AG09319 (cell line): ENCODE data around the gene LGALS3BP.

ENCODE experiments used
- DNase-seq: peaks from one replicate; pipeline ENCODE4 v3.0.0-alpha.2; 2010; ENCODE audit warnings: low read depth; ENCODE audit errors: extremely low read depth
- CTCF ChIP-seq: IDR thresholded peaks from 2 replicates; pipeline ENCODE4 v1.5.1; 2011; ENCODE audit warnings: low read depth, mild to moderate bottlenecking, inconsistent platforms, low read length, moderate library complexity

Gene LGALS3BP

DNA sequence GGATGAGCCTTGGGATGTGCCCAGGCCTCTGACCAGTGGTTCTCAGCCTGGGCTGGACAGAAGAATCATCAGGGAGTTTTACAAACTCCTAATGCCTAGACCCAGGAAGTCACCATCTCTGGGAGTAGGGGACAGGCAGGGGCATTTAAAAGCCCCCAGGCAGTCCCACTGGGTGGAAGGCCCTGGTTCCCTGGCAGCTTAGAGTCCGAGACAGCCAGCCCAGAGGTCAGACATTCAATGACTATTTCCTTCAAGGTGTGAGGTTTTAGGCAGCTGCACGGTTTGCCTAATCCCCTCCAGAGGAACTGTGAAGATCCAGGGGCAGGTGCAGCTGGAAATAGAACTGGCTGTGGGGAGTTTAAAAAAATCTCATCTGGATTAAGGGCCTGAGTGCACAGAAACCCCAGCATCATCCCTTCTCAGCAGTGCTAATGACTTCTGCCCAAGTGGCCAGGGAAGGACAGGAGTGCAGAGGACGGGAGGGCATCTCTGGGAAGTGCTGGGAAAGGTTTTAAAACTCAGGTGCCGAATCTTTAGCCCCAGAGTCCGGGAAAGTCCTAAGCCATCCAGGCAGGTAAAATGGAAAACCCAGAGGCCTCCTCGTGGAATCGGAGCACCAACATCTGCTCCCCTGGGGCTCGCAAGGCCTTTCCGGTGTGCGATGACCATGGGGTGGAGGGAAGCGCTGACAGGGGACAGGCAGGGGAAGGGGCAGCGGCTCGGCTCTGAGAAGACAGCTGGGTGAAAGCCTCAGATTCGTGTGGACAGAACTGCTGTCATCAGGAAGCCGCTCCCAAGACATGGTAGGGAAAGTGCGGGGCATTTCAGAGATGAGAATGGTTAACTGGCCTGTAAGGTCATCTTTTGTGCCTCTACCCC is 1.5 kb upstream of the LGALS3BP start:
- DNase-seq: no peak
- TF ChIP-seq CTCF: no peak

DNA sequence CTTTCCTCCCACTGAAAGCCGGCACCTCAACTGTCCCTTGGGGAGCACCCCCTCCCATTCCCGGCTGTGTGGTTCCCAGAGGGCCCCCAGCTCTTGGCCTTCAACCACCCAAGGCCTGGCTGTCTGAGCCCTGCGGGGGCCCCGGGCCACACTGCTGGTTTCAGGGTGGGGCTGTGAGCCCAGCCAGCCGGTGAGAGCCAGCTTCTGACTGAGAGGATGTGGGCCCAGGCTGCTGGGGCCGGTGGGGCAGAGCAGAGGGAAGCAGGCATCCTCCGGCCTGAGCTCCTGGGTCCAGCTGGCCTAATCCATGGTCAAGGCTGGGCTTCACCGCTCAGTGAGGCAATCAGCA is 875 bp upstream of the LGALS3BP start:
- no peak for DNase-seq
- TF ChIP-seq CTCF: no peak

- TF ChIP-seq CTCF: no peak
- DNase-seq: no peak
Measured at GRCh38 chr17:78977997-78978973, 1.4 kb downstream of the LGALS3BP start.

DNA sequence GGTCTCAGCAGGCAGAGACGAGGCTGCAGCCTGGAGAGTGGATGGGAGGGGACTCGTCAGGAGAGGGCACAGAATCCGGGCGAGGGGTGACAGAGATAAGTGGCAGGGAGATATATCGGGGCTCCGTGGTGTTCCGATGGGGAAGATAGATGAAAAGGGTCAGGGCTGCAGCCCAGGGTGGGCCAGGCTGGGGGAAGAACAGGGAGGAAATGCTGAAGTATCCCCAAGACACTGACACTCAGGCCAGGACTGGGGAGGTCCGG is 2.1 kb downstream of the LGALS3BP start:
- TF ChIP-seq CTCF: no peak
- DNase-seq: no peak

DNA sequence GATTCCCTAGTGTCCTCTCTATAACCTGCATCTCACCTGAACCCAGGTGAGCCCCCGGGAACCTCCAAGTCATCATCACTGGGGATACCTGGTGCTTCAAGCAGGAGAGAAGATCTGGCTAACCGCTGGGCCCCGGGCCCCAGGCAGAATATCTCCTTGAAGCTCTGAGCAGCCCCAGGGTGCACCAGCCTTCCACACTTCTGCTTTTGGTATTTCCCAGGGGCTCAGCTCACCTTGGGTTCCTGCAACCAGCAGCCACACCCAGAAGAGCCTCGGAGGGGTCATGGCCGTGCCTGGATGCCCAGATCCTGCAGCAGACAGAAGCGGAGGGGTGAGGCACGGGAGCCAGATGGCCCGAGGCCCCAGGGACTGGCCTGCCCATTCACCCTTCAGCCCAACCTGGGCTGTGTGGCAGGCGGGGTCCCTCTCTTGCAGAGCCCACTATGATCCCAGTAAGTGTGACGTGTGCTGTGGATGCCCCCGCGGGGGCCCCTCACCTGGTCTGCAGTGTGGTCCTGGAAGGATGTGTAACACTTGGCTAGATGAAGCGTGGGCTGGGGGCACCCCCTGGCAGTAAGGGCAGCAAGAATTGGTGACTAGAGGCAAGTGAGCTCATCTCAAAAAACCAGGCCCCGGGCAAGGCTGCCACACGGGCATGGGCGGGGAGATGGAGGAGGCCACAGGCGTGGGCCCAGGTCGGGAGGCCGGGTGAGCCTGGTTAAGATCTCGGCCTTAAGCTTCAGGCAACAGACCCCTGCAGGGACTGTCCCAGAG is 2.6 kb downstream of the LGALS3BP start:
- no peak for DNase-seq
- TF ChIP-seq CTCF: no peak

DNA sequence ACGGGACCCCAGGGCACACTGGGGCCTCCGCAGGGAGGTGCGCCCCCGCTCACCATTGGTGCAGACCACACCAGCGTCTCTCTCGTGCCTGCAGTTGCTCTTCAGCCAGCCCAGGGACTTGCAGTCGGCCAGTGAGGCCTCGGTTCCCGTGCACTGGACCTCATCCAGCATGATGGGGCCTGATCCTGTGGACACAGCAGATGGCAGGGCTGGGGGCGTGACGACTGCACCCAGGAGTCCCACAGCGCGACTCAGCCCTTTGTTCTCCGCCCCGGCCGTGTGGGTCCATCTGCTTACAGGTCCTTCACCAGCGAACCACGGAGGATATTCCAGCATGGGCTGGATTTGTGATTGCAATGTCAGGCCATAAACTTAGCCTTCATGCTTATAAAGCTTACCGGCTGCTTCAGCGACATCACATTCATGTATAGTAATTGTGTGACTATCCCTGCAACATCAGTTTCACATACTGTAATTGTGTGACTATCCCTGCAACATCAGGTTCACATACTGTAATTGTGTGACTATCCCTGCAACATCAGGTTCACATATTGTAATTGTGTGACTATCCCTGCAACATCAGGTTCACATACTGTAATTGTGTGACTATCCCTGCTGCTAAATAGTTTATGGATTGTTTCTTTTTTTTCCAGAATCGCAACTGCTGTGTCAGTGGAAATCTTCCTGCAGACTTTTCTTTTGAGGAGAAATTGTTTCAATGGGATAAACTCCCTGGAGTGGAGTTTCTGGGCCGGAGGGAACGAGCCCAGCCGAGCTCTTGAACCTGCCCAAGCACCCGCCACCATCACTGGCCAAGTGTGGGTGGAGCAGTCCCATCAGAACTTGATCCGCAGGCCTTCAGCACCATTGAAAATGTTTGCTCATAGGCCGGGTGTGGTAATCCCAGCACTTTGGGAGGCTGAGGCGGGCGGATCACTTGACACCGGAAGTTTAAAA is 4.8 kb downstream of the LGALS3BP start:
- TF ChIP-seq CTCF: no peak
- DNase-seq: peak; percentile 74
